Neutrophil (primary cell): Measurements from ENCODE around the gene TAL2.

Source experiments
- H3K27ac ChIP-seq: fragments of 200-600 bp; sonication (generic); 2 replicates; pipeline ENCODE4 v1.5.1; 2016; ENCODE audit warnings: mild to moderate bottlenecking, moderate library complexity
- H3K27me3 ChIP-seq: fragments of 200-600 bp; sonication (generic); 2 replicates; pipeline ENCODE4 v1.6.0; 2016; ENCODE audit warnings: mild to moderate bottlenecking
- H3K36me3 ChIP-seq: fragments of 200-600 bp; sonication (generic); 2 replicates; pipeline ENCODE4 v1.5.1; 2017
- H3K4me1 ChIP-seq, 2 experiments: fragments of 200-600 bp in 1 of 2; sonication (generic) in 1 of 2; 1 replicate in 1 of 2; 2 replicates in 1 of 2; pipeline versions ENCODE4 v1.5.1 to v1.6.1; 2013 to 2016; ENCODE audit warnings: low read depth in 1 of 2, low read length in 1 of 2, mild to moderate bottlenecking in 1 of 2, moderate library complexity in 1 of 2; ENCODE audit not compliant: control insufficient read depth in 1 of 2, insufficient read depth in 1 of 2
- H3K4me3 ChIP-seq, 2 experiments: fragments of 200-600 bp in 1 of 2; sonication (generic) in 1 of 2; 1 replicate in 1 of 2; 2 replicates in 1 of 2; pipeline ENCODE4 v1.5.1; 2013 to 2016; ENCODE audit warnings: low read depth in 1 of 2, low read length in 1 of 2, mild to moderate bottlenecking in 1 of 2, moderate library complexity in 1 of 2
- H3K9me3 ChIP-seq: fragments of 200-600 bp; sonication (generic); 2 replicates; pipeline ENCODE4 v1.5.1; 2016
- CTCF ChIP-seq: fragments of 200-600 bp; sonication (generic); IDR thresholded peaks from 2 replicates; pipeline ENCODE4 v1.5.1; 2016; ENCODE audit warnings: antibody characterized with exemption

Gene TAL2

GRCh38 chr9:105663914-105664313 lies 1.7 kb downstream of the TAL2 start:
- no peak for TF ChIP-seq CTCF

GRCh38 chr9:105667867-105668266 lies 5.6 kb downstream of the TAL2 start:
- Histone ChIP-seq H3K9me3 (no peaks in the 10 kb centered on the region), H3K36me3 (no peaks in the 10 kb centered on the region), H3K4me3 (no peak overlapping the region), H3K4me1 (peaks cover 1 to 2% of the 10 kb centered on the region in 2 experiments), H3K27ac (no peak overlapping the region), H3K27me3 (no peaks in the 10 kb centered on the region)
- TF ChIP-seq CTCF, result no peak

More at GRCh38 chr9:105663914-105664313, 1.7 kb downstream of the TAL2 start:
- H3K9me3 ChIP-seq, result no peaks in the 10 kb centered on the region
- H3K36me3 ChIP-seq, result no peaks in the 10 kb centered on the region
- H3K4me3 ChIP-seq, result no peak overlapping the region
- no peaks in the 10 kb centered on the region for H3K27me3 ChIP-seq
- H3K27ac ChIP-seq, result no peak overlapping the region
- H3K4me1 ChIP-seq, result no peaks in the 10 kb centered on the region

- Histone ChIP-seq H3K36me3 (no peaks in the 10 kb centered on the region), H3K27ac (no peak overlapping the region), H3K27me3 (no peaks in the 10 kb centered on the region), H3K4me1 (peaks cover 4 to 5% of the 10 kb centered on the region in 2 experiments), H3K9me3 (no peaks in the 10 kb centered on the region), H3K4me3 (no peak overlapping the region)
- TF ChIP-seq CTCF, result no peak
Measured at GRCh38 chr9:105670315-105670714, 8.1 kb downstream of the TAL2 start.

GRCh38 chr9:105670775-105671174 lies 8.5 kb downstream of the TAL2 start:
- TF ChIP-seq CTCF, result no peak
- Histone ChIP-seq H3K36me3 (no peaks in the 10 kb centered on the region), H3K27ac (no peak overlapping the region), H3K4me3 (no peak overlapping the region), H3K4me1 (peaks cover 4 to 5% of the 10 kb centered on the region in 2 experiments), H3K9me3 (no peaks in the 10 kb centered on the region), H3K27me3 (no peaks in the 10 kb centered on the region)

GRCh38 chr9:105672711-105673234 lies 10.5 kb downstream of the TAL2 start:
- Histone ChIP-seq H3K27ac (no peak overlapping the region), H3K27me3 (no peaks in the 10 kb centered on the region), H3K4me3 (peak overlapping the region in 1 of 2 experiments; percentile 9), H3K36me3 (no peaks in the 10 kb centered on the region), H3K4me1 (peaks cover 4 to 5% of the 10 kb centered on the region in 2 experiments), H3K9me3 (no peaks in the 10 kb centered on the region)
- TF ChIP-seq CTCF, result no peak
